ENCODE results near the gene DCST1. TPM values are rescaled to one million over a fixed set of nuclear protein-coding genes. Genes with fewer than 3 reads are reported as not detected.

Gene DCST1
- total and polyA plus RNA-seq, 2 donors (not counting 1 experiment from before 2014, with no cell fraction given): not detected

- no peak overlapping the region for H3K9ac ChIP-seq (ENCODE audit: insufficient read depth, low read length)
- peaks cover 40% of the 10 kb centered on the region for H3K27me3 ChIP-seq (ENCODE audit: control insufficient read depth, insufficient read depth, low read length)
- no peaks in the 10 kb centered on the region for H3K36me3 ChIP-seq (ENCODE audit: control insufficient read depth, insufficient read depth, low read length)
- DNase-seq (ENCODE audit: low read depth in 2 of 2): peak; percentile 87 to 93
- H3K4me1 ChIP-seq (ENCODE audit: control insufficient read depth, extremely low read depth, insufficient read depth, low read length): peaks cover 9% of the 10 kb centered on the region
- no peaks in the 10 kb centered on the region for H4K20me1 ChIP-seq (ENCODE audit: control insufficient read depth, extremely low read depth, insufficient read depth, low read length)
- peak overlapping the region; percentile 37 for H3K27ac ChIP-seq (ENCODE audit: insufficient read depth, low read length)
- TF ChIP-seq CTCF (conservative IDR thresholded peaks at IDR 0.05 in 1 of 2, IDR thresholded peaks at IDR 0.05 in 1 of 2; ENCODE audit: low read depth in 1 of 2, low read length in 2 of 2) (peak; percentile 82 to 84), EZH2 (IDR thresholded peaks at IDR 0.05; ENCODE audit: low read length, missing control alignments) (no peak)
- H3K79me2 ChIP-seq (ENCODE audit: control insufficient read depth, insufficient read depth, low read length): no peaks in the 10 kb centered on the region
- no peaks in the 10 kb centered on the region for H3K9me3 ChIP-seq (ENCODE audit: control insufficient read depth, insufficient read depth, low read depth, low read length)
- H3K4me2 ChIP-seq (ENCODE audit: extremely low read depth, insufficient read depth, low read length): peak overlapping the region; percentile 84
- peak overlapping the region; percentile 92 for H2AFZ ChIP-seq (ENCODE audit: low read length)
- peak overlapping the region; percentile 67 to 86 (median 74) for H3K4me3 ChIP-seq (replicated peaks in 1 of 4; ENCODE audit: control extremely low read depth in 1 of 4, insufficient read depth in 1 of 4, low read depth in 3 of 4, low read length in 4 of 4)
Observed at GRCh38 chr1:155084722-155085503, 51.3 kb downstream of the DCST1 start.

GRCh38 chr1:155085504-155086127 is 52.0 kb downstream of the DCST1 start:
- DNase-seq (ENCODE audit: low read depth in 2 of 2): peak in 1 of 2 donors; percentile 33
- peak overlapping the region; percentile 37 for H3K27ac ChIP-seq (ENCODE audit: insufficient read depth, low read length)
- H3K36me3 ChIP-seq (ENCODE audit: control insufficient read depth, insufficient read depth, low read length): no peaks in the 10 kb centered on the region

More at GRCh38 chr1:155085504-155086127, 52.0 kb downstream of the DCST1 start:
- H3K4me1 ChIP-seq (ENCODE audit: control insufficient read depth, extremely low read depth, insufficient read depth, low read length): peaks cover 9% of the 10 kb centered on the region
- H4K20me1 ChIP-seq (ENCODE audit: control insufficient read depth, extremely low read depth, insufficient read depth, low read length): no peaks in the 10 kb centered on the region
- peak overlapping the region; percentile 67 to 86 (median 74) for H3K4me3 ChIP-seq (replicated peaks in 1 of 4; ENCODE audit: control extremely low read depth in 1 of 4, insufficient read depth in 1 of 4, low read depth in 3 of 4, low read length in 4 of 4)
- H3K9ac ChIP-seq (ENCODE audit: insufficient read depth, low read length): peak overlapping the region; percentile 20
- H3K4me2 ChIP-seq (ENCODE audit: extremely low read depth, insufficient read depth, low read length): peak overlapping the region; percentile 83
- no peak for TF ChIP-seq CTCF (conservative IDR thresholded peaks at IDR 0.05 in 1 of 2, IDR thresholded peaks at IDR 0.05 in 1 of 2; ENCODE audit: low read depth in 1 of 2, low read length in 2 of 2)
- TF ChIP-seq EZH2 (IDR thresholded peaks at IDR 0.05; ENCODE audit: low read length, missing control alignments): no peak
- H2AFZ ChIP-seq (ENCODE audit: low read length): peak overlapping the region; percentile 23
- H3K27me3 ChIP-seq (ENCODE audit: control insufficient read depth, insufficient read depth, low read length): peaks cover 34% of the 10 kb centered on the region
- no peaks in the 10 kb centered on the region for H3K79me2 ChIP-seq (ENCODE audit: control insufficient read depth, insufficient read depth, low read length)
- no peaks in the 10 kb centered on the region for H3K9me3 ChIP-seq (ENCODE audit: control insufficient read depth, insufficient read depth, low read depth, low read length)
